ENCODE data around the gene TOP2B.

Gene TOP2B

DNA sequence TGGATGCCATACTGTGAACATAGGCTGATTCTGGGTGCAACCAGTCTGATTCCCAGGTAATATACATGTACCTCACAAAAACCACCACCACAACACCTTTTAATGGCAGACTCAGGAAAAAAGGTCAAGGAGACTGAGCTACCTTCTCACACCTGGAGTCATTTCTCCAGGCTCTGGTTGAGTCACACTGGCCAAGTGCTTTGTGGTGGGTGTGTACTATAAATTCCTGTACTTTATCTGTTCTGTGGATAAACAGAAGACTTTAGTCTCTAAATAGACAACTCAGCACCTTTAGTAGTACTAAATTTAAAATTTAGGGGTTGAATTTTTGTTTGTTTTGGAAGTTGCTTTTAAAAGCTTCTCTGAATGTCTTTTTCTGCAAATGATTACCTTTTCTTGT lies 46.7 kb downstream of the TOP2B start:
- no peak for DNase-seq (ENCODE audit: low spot score)

DNA sequence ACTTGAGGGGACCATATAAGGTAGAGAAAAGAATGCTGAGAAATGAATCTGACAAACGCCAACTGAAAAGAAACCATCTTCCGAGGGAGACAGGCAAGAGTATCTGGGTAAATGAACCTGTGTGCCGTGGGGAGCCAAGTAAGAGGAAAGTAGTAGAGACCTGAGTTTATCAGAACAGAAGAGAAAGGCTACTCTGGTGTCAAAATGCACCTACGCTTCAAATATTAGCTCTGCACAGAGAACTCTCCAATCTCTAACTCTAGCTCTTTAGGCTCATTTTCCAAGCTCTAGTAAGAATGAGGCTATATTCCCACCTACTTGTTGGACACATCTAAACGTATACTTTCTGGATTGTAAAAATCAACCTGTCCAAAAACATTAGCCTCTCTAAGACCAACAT lies 53.5 kb downstream of the TOP2B start:
- no peak for DNase-seq (ENCODE audit: low spot score)

DNA sequence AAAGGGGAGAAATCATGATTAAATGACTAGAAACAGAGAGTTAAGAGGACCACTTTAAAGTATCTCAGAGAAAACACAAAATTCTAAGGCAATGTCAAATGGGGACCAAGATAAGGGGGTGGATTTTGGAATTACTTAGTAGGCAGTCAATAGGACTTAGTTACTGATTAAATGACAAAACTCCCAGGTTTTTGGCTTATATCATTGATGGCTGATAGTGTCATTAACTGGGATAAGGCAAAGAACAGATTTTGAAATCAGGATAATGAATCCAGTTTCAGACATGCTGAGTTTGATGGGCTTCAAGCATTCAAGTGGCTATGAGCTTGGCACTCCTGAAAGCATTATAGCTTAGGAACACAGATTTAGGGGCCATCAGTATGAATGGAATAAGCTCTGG lies 53.9 kb downstream of the TOP2B start:
- DNase-seq (ENCODE audit: low spot score): no peak

DNA sequence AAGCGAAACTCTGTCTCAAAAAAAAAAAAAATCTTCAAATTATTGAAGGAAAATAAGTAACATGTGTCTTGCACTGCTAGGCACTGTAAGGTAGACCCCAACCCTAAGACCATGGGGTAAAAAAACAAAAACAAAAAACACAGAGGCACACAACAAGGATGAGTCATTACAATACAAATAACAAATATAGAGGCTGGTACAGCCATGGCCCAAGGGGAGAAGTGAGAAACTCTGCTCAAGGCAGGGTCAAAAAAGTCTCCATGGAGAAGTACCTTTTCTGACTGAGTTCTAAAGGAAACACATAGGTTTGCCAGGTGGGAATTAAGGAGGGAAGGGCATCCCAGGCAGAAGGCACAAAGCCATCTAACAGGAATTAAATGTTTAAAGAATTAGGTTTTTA lies 54.5 kb downstream of the TOP2B start:
- no peak for DNase-seq (ENCODE audit: low spot score)

DNA sequence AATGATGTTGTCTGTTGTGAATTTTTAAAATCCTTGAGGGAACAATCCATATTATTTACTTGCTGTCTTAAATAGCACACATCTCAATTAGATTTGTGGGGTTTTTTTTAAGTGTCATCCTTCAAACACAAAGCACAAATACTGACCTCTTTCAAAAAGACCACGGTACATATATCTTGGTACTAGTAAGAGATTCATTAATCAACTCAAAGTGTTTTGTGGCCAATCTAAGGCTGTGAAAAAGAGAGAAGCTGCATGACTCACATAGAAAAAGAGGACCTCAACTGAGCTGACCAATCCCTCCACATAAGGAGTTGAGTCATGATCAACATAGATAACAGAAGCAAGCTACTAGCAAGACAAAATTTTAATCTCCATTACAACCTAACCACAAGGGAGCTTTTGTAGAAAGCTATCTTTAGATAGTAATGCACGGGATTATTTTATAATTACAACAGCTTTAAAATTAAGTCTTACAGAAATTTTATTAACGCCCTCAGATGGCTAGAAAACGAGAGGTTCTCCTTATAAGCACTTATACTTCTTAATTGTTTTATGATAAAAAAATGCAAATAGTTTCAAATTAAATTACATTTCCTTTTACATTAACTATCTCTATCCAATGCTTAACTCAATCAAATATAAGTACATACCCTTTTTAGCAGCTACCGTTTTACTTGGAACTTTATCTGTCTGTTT lies 60.5 kb downstream of the TOP2B start:
- no peak for DNase-seq (ENCODE audit: low spot score)

DNA sequence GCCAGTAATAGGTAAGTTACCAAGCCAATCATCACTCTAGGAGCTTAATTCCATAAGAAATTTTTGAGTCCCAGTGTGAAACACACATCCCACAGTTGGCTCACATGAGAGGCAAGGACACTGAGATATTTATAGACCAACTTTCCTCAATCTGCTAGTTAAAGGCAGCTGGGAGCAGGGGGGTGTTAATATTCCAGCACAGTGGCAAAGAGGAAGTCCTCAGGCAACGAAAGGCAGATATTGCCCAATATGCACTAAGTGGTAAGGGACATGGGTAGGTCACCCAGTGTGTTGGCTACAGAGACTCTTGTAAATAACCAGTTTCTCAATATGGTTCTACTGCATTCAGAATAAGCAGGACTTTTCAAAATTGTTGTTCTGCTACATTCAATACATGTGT lies 61.0 kb downstream of the TOP2B start:
- no peak for DNase-seq (ENCODE audit: low spot score)

DNA sequence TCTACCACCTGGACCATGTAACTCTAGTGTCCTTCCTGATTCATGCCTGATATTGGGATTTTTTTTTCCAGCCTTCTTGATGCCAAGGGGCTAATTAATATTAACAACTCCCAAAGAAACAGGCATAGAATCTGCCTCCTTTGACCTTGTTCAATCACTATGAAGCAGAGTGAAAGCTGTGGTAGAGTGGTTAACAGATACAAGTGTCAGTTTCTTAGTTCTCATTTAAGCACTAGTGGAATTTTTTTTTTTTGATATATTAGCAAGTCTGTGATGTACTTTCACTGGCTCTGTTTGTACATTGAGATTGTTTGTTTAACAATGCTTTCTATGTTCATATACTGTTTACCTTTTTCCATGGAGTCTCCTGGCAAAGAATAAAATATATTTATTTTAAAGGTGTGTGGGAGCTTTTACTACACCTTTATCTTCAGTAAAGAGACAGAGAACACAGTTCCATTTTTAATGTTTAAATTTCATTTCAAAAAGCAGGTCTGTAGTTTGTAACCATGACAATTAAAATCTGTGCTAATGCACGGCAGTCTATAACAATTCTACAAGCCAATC lies 67.1 kb downstream of the TOP2B start:
- no peak for DNase-seq (ENCODE audit: low spot score)

DNA sequence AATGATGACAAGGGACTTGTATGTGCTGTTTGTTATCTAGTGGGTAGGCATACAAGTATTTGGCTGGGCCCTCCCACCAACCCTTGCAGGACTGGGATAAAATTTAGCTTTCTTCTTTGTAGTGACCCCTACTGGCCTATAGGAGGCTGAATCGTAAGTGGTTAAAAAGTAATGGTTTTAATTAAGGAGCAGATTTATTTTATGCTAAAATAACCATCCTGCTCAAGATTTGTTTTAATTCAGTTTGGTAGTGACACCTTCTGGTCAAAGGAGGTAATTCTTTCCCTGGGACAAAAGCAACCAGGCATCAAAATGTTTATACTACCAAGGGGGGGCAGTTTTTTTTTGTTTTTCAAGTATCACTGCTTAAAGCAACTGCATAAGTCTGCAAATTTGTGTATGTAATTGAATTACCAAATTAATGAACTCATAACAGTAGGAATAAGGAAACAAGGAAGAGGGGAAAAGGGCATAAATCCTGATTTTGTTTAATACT lies 70.7 kb downstream of the TOP2B start:
- DNase-seq (ENCODE audit: low spot score): peak; percentile 66

DNA sequence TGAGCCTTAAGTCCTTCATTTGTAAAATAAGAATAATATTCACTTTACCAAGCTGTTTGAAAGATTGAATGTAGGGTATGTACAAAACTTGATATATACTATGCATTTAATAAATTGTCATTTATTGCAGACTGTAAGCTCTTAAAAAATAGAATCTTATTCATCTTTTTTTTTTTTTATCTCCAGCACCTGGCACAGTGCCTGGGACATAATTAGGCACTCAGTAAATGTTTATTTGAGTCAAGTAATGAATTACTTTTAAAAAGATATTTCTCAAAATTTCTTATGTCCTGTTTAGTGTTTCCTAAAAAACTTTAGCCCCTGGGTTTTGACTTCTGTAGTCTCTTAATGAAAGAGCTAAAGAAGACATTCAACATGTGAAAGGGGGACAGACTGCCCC lies 71.7 kb downstream of the TOP2B start:
- DNase-seq (ENCODE audit: low spot score): no peak

DNA sequence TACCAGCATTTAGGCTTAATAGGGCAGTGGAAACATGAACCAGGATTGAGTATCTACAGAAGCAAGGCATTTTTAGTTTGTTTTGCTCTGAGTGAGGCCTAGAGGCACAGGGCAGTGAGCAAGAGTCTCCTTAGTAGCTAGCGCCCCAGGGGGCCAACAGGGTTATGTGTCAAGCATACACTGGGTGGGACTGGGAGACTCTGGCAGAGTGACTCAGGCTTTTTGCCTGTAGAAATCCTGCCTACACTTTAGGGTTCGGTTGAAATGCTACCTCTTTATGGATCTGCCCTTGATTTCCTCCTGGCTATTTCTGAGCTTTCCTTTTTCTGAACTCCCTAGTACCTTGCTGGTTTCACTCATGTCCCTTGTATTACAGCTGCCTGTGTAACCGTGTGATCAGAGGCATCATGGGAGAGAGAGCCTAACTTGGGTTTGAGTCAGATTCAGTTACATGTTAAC lies 72.2 kb downstream of the TOP2B start:
- no peak for DNase-seq (ENCODE audit: low spot score)

DNA sequence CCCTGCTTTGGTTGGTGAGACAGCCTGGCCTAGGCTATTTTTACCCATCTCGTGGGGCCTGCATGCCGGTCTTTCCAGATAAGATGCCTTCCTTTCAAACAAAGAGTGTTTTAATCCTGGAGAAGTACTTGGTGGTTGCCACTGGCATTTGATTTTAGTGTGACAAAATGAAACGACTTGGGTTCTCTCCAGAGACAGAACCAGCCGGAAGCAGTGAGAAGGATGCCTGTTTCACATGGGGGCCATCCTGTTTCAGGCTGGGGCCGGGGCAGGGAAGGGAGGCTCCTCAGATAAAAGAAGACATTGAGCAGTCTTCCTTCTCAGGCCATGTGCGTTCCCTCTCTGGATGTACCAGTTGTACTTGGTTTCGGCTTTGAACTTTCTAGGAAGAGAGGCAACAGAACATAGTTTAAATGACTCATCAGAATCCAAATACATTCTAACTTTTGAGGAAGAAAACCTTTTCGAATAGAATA lies 74.9 kb downstream of the TOP2B start:
- no peak for DNase-seq (ENCODE audit: low spot score)

DNA sequence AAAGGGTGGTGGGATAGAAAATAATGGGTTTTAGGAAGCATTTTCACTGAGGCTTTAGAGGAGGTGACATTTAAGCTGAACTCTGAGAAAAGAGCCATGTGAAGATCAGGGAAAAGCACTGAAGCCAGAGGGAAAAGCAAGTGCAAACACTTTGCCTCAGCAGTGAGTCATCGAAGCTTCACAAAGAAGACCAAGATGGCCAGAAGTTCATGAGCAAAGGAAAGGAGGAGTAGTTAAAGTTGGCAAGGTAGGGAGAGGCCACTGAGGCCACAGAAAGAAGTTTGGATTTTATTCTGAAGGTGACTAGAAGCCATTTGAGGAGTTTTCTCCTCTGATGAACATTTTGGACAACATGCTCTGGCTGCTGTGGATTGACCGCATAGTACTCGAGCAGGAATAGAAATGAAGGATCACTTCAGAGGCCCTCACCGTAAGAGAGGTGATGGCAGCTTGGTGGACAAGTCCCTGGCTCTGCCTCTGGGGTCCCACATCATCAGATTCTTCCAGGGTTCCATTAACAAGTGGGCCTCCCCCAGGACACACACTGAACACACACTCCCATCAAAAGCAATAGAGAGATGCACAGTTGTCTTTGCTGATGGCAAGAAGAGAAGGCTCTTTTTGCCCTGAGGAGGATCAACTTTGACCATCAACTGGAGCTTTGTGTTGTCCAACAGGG lies 75.5 kb downstream of the TOP2B start:
- no peak for DNase-seq (ENCODE audit: low spot score)

DNA sequence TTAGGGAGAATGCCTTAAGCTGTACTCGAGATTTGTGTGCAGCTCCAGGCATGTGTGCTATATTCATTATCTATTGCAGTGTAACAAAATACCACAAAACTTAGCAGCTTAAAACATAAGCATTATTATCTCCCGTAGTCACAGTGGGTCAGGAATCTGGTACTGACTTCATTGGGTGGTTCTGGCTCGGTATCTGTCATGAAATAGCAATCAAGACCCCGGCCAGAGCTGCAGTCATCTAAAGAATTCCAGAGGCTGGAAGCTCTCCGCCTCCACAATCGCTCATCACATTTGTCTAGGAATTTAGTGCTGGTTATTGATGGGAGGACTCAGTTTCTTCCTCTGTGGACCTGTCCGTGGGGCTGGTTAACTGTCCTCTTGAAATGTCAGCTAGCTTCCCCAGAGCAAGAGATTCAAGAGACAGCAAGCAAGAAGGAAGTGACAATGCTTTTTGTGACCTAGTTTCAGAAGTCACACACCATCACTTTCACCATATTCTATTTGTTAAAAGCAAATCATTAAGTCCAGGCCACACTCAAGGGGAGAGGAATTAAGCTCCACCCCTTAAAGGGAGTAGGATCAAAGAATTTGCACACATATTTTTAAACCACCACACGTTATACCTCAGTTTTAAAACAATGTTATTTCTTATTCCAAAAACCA lies 76.1 kb downstream of the TOP2B start:
- DNase-seq (ENCODE audit: low spot score): no peak

DNA sequence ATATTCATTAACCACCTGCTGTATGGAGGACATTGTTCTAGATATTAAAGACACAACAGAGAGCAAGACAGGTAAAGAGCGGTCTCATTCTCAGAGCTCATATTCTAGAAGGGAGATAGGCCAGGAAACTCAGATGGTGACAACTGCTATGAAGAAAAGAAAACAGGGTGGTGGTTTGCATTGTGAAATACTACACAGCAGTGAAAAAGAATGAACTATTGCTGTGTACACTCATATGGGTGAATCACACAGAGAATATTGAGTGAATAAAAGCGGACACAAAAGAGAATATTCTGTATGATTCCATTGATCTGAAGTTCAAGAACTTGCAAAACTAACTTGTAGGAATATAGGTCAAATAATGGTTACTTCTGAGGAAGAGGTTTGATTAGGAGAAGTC lies 76.7 kb downstream of the TOP2B start:
- DNase-seq (ENCODE audit: low spot score): no peak

DNA sequence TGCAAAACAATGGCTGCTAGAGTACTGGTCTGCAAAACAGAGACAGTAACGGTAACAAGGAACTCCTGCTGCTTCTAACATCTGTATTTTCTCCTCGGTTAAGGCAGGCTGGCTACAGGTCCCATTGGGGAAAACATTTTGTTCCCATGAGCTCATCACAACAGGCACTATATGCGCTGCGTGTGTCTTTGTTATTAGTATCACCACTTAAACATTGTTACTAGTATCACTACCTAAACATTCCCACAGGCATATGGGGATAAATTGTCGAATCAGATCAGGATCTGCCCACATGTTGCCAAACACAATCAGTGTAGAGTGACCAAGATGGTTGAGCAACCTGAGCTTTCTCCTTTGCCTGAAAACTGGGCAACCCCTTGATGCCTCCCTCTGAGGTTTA lies 77.2 kb downstream of the TOP2B start:
- DNase-seq (ENCODE audit: low spot score): no peak

DNA sequence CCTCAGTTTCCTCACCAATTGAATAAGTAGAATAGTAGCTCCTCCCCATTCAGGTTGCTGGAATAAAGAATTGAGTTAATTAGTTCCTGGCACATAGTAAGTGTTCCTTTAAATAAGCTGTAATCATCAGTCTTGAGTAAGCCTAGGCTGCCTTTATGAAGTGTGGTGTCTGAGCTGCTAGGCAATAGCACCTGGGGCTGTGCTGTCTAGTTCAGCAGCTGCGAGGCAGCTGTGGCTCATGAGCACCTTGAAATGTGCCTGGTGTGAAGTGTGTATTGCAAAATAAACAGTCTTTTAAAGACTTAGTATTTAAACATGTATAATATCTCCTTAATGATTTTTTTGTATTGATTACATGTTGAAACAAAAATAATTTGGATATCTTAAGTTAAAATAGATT lies 77.6 kb downstream of the TOP2B start:
- no peak for DNase-seq (ENCODE audit: low spot score)

DNA sequence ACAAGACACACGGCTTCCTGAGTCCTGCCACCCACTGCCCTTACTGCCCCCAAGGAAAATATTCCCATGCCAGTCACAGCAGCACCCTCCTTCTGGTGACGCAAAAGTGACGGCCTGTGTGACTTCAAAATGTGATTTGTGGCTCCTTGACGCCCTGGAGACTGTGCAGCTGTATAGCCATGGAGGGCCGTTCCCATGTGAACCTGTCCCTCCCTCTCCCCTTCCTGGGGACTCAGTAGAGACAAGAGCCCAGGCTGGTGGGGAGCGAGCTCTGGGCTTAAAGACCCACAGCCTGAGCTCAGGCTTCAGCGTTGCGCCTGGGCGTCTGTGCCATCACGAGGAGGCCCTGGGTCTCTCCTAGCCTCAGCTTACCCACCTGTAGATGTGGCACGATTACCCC lies 78.2 kb downstream of the TOP2B start:
- DNase-seq (ENCODE audit: low spot score): no peak

DNA sequence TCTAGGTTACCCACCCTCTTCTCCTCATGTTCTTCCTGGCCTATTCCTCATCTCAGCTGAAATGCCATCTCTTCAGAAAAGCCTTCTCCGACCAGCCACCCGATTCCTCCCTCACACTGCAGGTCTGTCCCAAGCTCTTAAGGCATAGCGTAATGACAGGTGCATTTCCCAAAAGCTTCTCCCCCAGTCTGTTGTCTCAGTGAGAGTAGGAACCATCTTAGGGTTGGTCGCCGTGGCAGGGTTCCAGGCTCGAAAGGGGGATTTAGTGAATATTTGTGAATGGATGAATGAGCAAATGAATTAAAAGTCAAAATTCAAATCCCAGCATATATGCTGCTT lies 78.6 kb downstream of the TOP2B start:
- no peak for DNase-seq (ENCODE audit: low spot score)

DNA sequence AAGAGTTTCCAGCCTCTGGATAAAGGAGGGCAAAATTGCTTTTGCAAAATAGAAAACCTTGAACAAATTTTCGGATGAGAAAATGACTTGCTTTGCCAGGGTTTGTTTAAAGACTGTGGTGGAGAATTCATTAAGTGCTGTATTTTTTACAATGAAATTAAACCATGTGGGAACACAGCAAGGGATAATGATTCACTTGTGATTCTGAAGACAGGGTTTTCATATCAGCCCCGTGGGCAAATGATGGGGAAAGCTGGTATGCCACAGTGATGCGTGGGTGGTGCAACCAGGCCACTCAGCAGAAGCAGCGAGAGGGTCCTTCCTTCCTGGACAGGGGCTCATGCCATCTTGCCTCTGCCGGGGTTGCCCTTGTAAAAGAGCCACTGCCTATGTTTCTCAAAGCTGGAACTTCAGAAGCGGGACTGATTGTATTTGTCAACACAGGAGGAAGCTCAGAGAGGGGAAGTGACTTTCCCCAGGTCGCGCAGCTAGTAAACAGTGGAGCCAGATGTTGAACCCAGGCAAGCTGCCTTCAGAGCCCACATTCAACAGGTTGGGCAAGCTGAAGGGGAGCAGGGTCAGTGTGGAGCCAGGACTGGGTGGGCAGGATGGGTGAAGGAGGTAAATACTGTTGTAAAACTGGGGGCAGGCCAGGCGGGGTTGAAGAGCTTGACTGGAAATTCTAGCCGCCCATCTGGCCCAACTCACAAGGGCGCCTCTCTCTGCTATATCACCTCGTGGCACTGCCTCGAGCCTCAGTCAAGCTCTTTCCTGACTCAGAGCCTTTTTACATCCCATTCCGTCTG lies 79.1 kb downstream of the TOP2B start:
- DNase-seq (ENCODE audit: low spot score): no peak

DNA sequence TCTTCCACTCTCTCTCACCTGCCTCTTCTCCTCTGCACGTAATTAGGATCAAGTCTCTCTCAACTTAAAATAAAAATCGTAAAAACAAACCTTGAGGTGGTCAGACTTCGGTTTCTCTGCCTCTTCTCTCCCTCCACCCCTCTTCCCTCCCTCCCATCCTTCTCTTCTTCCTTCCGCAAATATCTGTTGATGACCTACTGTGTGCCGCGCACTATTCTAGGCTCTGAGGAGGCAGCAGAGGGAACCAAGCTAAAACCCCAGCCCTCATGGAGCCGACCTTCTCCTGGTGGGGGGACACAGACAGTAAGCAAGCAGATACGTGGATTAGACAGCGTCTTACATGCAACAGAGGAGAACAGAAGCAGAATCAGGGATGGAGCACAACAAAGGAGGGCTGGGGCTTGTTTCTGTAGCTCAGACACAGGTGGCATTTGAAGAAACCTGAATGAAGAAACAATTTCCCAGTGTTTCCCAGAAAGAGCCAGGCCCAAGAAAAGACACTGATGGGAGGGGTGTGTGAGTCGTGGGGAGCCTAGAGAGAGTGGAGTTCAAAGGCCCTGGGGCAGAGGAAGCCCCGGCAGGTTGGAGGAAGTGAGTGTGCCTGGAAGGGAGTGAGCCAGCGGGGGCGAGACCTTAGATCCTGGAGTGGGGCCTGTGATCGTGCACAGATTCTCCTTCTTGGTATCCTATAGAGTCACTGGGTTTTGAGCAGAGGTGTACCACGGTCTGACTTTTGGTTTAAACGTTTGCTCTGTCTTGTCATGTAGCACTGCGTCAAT lies 80.5 kb downstream of the TOP2B start:
- DNase-seq (ENCODE audit: low spot score): no peak

DNA sequence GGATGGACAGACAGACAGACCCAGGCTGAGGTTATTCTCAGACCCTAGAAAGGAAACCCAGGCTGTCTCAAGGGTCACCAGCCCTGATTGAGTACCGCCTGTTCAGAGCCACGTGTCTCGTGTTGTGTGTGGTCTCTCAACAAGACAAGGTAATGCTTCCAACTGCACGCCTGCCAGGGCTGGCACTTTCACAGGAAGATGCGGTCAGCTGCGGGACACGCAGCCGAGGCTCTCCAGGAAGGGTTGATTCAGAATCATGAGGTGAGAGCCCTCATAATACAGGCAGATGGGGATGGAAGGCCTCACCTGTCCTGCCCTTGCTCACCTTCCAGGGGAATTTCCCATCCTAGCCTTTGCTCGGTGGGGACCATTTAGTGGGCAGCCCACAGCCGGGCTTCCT lies 81.4 kb downstream of the TOP2B start:
- DNase-seq (ENCODE audit: low spot score): no peak
